SW480 (cell line): ENCODE results near the gene BZW2.
"Not testable (repeated sequence)": the region's sequence is repeated elsewhere in the genome, so short reads cannot be mapped to it uniquely, and the experiment has no call there.

Experiments
- DNase-seq: peaks from one replicate; pipeline ENCODE4 v3.0.0-alpha.2; 2016; ENCODE audit warnings: low spot score

Gene BZW2

GRCh38 chr7:16646472-16647072 is 591 bp downstream of the BZW2 start:
- DNase-seq: peak; percentile 39

- no peak for DNase-seq
Observed at GRCh38 chr7:16647435-16647960, 1.5 kb downstream of the BZW2 start.

- DNase-seq: no peak
Observed at GRCh38 chr7:16648551-16648950, 2.6 kb downstream of the BZW2 start.

- no peak for DNase-seq
Observed at GRCh38 chr7:16649196-16649595, 3.2 kb downstream of the BZW2 start.

GRCh38 chr7:16650266-16650665 is 4.3 kb downstream of the BZW2 start:
- no peak for DNase-seq

- DNase-seq: no peak
Observed at GRCh38 chr7:16651396-16652239, 5.6 kb downstream of the BZW2 start.

GRCh38 chr7:16652240-16652583 is 6.2 kb downstream of the BZW2 start:
- no peak for DNase-seq

GRCh38 chr7:16652888-16653287 is 6.9 kb downstream of the BZW2 start:
- no peak for DNase-seq

- DNase-seq: no peak
Observed at GRCh38 chr7:16655394-16655793, 9.4 kb downstream of the BZW2 start.

- no peak for DNase-seq
Observed at GRCh38 chr7:16656141-16656540, 10.2 kb downstream of the BZW2 start.

GRCh38 chr7:16657656-16658279 is 11.8 kb downstream of the BZW2 start:
- DNase-seq: no peak

GRCh38 chr7:16659854-16660497 is 14.0 kb downstream of the BZW2 start:
- not testable (repeated sequence) for DNase-seq

- peak; percentile 93 for DNase-seq
Observed at GRCh38 chr7:16660702-16661464, 14.9 kb downstream of the BZW2 start.

- DNase-seq: no peak
Observed at GRCh38 chr7:16661924-16662323, 15.9 kb downstream of the BZW2 start.

GRCh38 chr7:16667355-16667754 is 21.4 kb downstream of the BZW2 start:
- DNase-seq: no peak

GRCh38 chr7:16668049-16668858 is 22.3 kb downstream of the BZW2 start:
- DNase-seq: no peak

GRCh38 chr7:16668978-16669377 is 23.0 kb downstream of the BZW2 start:
- no peak for DNase-seq

GRCh38 chr7:16669581-16669980 is 23.6 kb downstream of the BZW2 start:
- no peak for DNase-seq

- DNase-seq: no peak
Observed at GRCh38 chr7:16670021-16670420, 24.0 kb downstream of the BZW2 start.

- DNase-seq: no peak
Observed at GRCh38 chr7:16670731-16671344, 24.9 kb downstream of the BZW2 start.
